DND-41 (cell line): ENCODE measurements around the gene GPR156.

Experiments used
- ATAC-seq: fragments of 200-7000 bp; cut with Tn5 transposase; 3 replicates; pipeline ENCODE4 v1.9.1; 2021; ENCODE audit warnings: low read depth; ENCODE audit not compliant: insufficient read depth
- DNase-seq: peaks from one replicate; pipeline ENCODE4 v3.0.0-alpha.2; 2020
- H2AFZ ChIP-seq: 2 replicates; pipeline ENCODE4 v1.6.0; 2012; ENCODE audit warnings: low read depth, low read length
- H3K27ac ChIP-seq: 2 replicates; pipeline ENCODE4 v1.5.1; 2012; ENCODE audit warnings: low read length, inconsistent platforms
- H3K27me3 ChIP-seq: fragments of 200-600 bp; sonication (generic); 2 replicates; pipeline ENCODE4 v1.6.0; 2012; ENCODE audit warnings: low read length, mild to moderate bottlenecking, inconsistent platforms; ENCODE audit not compliant: insufficient read depth, poor library complexity
- H3K36me3 ChIP-seq: 2 replicates; pipeline ENCODE4 v1.5.1; 2012; ENCODE audit warnings: low read length, inconsistent platforms; ENCODE audit not compliant: insufficient read depth
- H3K4me1 ChIP-seq: 2 replicates; pipeline ENCODE4 v1.5.1; 2012; ENCODE audit warnings: mild to moderate bottlenecking, low read length; ENCODE audit not compliant: insufficient read depth
- H3K4me2 ChIP-seq: 2 replicates; pipeline ENCODE4 v1.6.0; 2012; ENCODE audit warnings: mild to moderate bottlenecking, moderate library complexity, low read length, inconsistent platforms; ENCODE audit not compliant: insufficient read depth
- H3K4me3 ChIP-seq, 2 experiments: fragments of 200-600 bp in 1 of 2; shearing (Covaris generic) in 1 of 2; 2 replicates each; pipeline ENCODE4 v1.5.1; 2012 to 2016; ENCODE audit warnings: inconsistent platforms in 2 of 2, low read length in 2 of 2, mild to moderate bottlenecking in 2 of 2, low read depth in 1 of 2, moderate library complexity in 1 of 2
- H3K79me2 ChIP-seq: 2 replicates; pipeline ENCODE4 v1.6.0; 2012; ENCODE audit warnings: low read length, inconsistent platforms; ENCODE audit not compliant: insufficient read depth
- H3K9ac ChIP-seq: 2 replicates; pipeline ENCODE4 v1.6.0; 2012; ENCODE audit warnings: low read depth, mild to moderate bottlenecking, inconsistent platforms, low read length, moderate library complexity
- H3K9me3 ChIP-seq: 2 replicates; pipeline ENCODE4 v1.5.1; 2012; ENCODE audit warnings: low read length, moderate library complexity, mild to moderate bottlenecking, inconsistent platforms; ENCODE audit not compliant: insufficient read depth, severe bottlenecking
- H4K20me1 ChIP-seq: 2 replicates; pipeline ENCODE4 v1.6.0; 2012; ENCODE audit warnings: low read length; ENCODE audit not compliant: insufficient read depth
- CTCF ChIP-seq: IDR thresholded peaks from 2 replicates; pipeline ENCODE4 v1.5.1; 2012; ENCODE audit warnings: borderline replicate concordance, low read length, moderate library complexity, mild to moderate bottlenecking; ENCODE audit not compliant: poor library complexity, severe bottlenecking; ENCODE audit errors: extremely low read depth
- EZH2 ChIP-seq: IDR thresholded peaks from 3 replicates; pipeline ENCODE4 v1.6.1; 2012; ENCODE audit warnings: borderline replicate concordance, low read depth, mild to moderate bottlenecking, moderate library complexity, low read length, inconsistent platforms; ENCODE audit not compliant: severe bottlenecking

Gene GPR156

GRCh38 chr3:120137548-120137947, 147.5 kb downstream of the GPR156 start:
- no peak overlapping the region for H3K4me2 ChIP-seq
- no peaks in the 10 kb centered on the region for H3K4me1 ChIP-seq
- 0 out of 3 replicates have a peak, but pooled peaks have one; percentile 33 for ATAC-seq
- no peaks in the 10 kb centered on the region for H3K9me3 ChIP-seq
- no peak overlapping the region for H2AFZ ChIP-seq
- no peaks in the 10 kb centered on the region for H4K20me1 ChIP-seq
- H3K27me3 ChIP-seq, result no peaks in the 10 kb centered on the region
- no peaks in the 10 kb centered on the region for H3K79me2 ChIP-seq
- no peak overlapping the region for H3K9ac ChIP-seq
- no peak for DNase-seq
- no peak overlapping the region for H3K4me3 ChIP-seq
- TF ChIP-seq EZH2 (no peak), CTCF (no peak)
- no peaks in the 10 kb centered on the region for H3K36me3 ChIP-seq
- no peak overlapping the region for H3K27ac ChIP-seq

GRCh38 chr3:120130656-120131055, 154.4 kb downstream of the GPR156 start:
- H3K4me3 ChIP-seq, result no peak overlapping the region
- H3K9ac ChIP-seq, result no peak overlapping the region
- TF ChIP-seq EZH2 (no peak), CTCF (no peak)
- H3K4me2 ChIP-seq, result no peak overlapping the region
- DNase-seq (no peak), ATAC-seq (0 out of 3 replicates have a peak, but pooled peaks have one; percentile 33)
- H3K4me1 ChIP-seq, result no peaks in the 10 kb centered on the region
- H3K36me3 ChIP-seq, result no peaks in the 10 kb centered on the region
- no peaks in the 10 kb centered on the region for H4K20me1 ChIP-seq
- H3K27ac ChIP-seq, result no peak overlapping the region
- no peak overlapping the region for H2AFZ ChIP-seq
- no peaks in the 10 kb centered on the region for H3K27me3 ChIP-seq
- H3K9me3 ChIP-seq, result no peaks in the 10 kb centered on the region
- H3K79me2 ChIP-seq, result no peaks in the 10 kb centered on the region

- Histone ChIP-seq H3K36me3 (no peaks in the 10 kb centered on the region), H3K4me2 (no peak overlapping the region), H3K4me3 (no peak overlapping the region), H3K79me2 (no peaks in the 10 kb centered on the region), H3K9ac (no peak overlapping the region), H3K27me3 (no peaks in the 10 kb centered on the region), H2AFZ (no peak overlapping the region), H4K20me1 (no peaks in the 10 kb centered on the region), H3K27ac (no peak overlapping the region), H3K9me3 (no peaks in the 10 kb centered on the region), H3K4me1 (no peaks in the 10 kb centered on the region)
- TF ChIP-seq EZH2 (no peak), CTCF (no peak)
- no peak for ATAC-seq
- DNase-seq, result no peak
Measured at GRCh38 chr3:120129718-120130513, 155.1 kb downstream of the GPR156 start.
